Lower lobe of right lung (tissue), 2 donors: ENCODE results near the gene NPAS2. TPM values are rescaled to one million over a fixed set of nuclear protein-coding genes. Genes with fewer than 3 reads are reported as not detected.

Source experiments
- ATAC-seq, 2 donors: fragments of 200-7000 bp; cut with Tn5 transposase; one replicate each; pipeline ENCODE4 v1.9.1; 2020 to 2022; ENCODE audit warnings: mild to moderate bottlenecking in 2 of 2, moderate library complexity in 2 of 2
- DNase-seq: peaks from one replicate; pipeline ENCODE4 v3.0.0-alpha.2; 2020
- H3K27ac ChIP-seq: fragments of 200-600 bp; one replicate; pipeline ENCODE4 v1.8.0; 2022
- H3K27me3 ChIP-seq: fragments of 200-600 bp; one replicate; pipeline ENCODE4 v1.8.0; 2022; ENCODE audit warnings: low read depth
- H3K36me3 ChIP-seq: fragments of 200-600 bp; one replicate; pipeline ENCODE4 v1.8.0; 2022; ENCODE audit warnings: mild to moderate bottlenecking
- H3K4me1 ChIP-seq: fragments of 200-600 bp; one replicate; pipeline ENCODE4 v1.8.0; 2022
- H3K4me3 ChIP-seq: fragments of 200-600 bp; one replicate; pipeline ENCODE4 v1.8.0; 2022; ENCODE audit warnings: mild to moderate bottlenecking
- H3K9me3 ChIP-seq: fragments of 200-600 bp; one replicate; pipeline ENCODE4 v1.8.0; 2022
- CTCF ChIP-seq: fragments of 200-600 bp; IDR thresholded peaks from one replicate; pipeline ENCODE4 v1.8.0; 2022; ENCODE audit warnings: antibody characterized with exemption, mild to moderate bottlenecking
- intact Hi-C: fragments of 100-400 bp; cut with DNase I; formaldehyde crosslinking; loops from one replicate; pipeline ENCODE4 v1.11.0; 2022
- total RNA-seq: library from RNA; stranded (reverse); fragmentation: NEBNext Ultra II Directional; extraction: Animal tissue kit (Norgen Biotek cat#: 25700); gene quantifications from one replicate; pipeline ENCODE4 v1.2.1, GENCODE V29; 2021
- donor health status: DM: no; HTN: yes; CAD: no; lungs with severe emphysema.

The NPAS2 gene
- total RNA-seq, 1 donor from 2014 or later: 10.1 TPM

DNA sequence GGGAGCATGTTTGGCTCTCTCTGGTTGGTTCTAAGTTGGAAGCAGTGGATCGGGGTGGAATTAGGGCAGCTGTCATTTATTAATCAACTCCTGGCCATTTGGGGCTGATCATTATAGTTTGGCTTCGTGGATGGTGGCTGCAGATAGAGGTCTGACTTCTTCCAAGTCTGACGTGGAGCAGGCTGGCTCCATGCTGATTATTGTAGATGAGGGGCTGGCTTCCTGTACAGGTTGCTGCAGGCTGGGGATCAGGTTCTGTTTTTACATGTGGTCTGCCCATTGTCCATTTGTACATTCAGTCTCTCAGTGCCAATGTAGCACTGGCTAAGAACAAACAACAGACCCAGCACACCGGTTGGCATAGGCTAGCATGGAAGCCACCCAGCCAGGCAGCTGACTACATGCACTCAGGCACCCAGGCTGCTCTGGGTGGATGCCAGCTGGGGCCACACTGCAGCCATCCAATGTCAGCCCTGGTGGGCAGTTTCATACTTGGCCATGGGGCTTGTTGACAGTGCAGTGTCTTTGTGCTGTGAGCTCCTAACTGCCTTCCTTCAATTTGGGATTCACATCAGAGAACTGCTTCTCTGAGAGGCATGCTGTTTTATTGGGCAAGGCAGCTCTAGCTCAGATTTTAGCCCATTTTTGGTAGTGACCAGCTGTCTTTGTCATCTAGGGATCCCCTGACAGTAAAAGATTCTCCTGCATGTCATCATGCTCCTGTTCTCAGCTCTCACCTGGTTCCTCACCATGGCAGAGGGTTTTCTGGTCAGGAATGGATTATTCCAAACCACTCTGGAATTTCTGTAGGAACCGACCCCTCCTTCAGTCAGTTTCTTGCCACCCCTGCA is 25.4 kb downstream of the NPAS2 start:
- no peak for DNase-seq
- H3K4me3 ChIP-seq: no peak overlapping the region
- no peaks in the 10 kb centered on the region for H3K36me3 ChIP-seq
- no peaks in the 10 kb centered on the region for H3K4me1 ChIP-seq
- H3K9me3 ChIP-seq: no peaks in the 10 kb centered on the region
- H3K27ac ChIP-seq: no peak overlapping the region
- no peaks in the 10 kb centered on the region for H3K27me3 ChIP-seq
- TF ChIP-seq CTCF: no peak
- no peak for ATAC-seq
- intact Hi-C loops: no loop called here

DNA sequence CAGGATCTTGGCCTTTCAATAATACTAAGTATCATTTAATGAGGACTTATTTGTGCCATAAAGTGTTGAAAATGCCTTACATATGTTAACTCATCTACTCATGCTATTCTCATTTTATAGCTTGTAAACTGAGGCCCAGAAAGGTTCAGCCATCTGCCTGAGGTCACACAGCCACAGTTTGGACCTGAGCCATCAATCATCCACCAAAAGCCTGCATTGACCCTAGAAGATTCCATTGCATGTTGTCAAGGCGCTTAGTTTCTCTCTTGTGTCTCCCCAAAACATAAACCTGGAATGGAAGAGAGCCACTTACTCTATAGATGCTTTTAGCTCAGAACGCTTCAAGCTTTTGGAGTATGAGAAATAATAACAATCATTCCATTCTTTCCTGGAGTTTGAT is 26.8 kb downstream of the NPAS2 start:
- intact Hi-C loops: no loop called here
- no peak overlapping the region for H3K4me3 ChIP-seq
- no peaks in the 10 kb centered on the region for H3K27me3 ChIP-seq
- DNase-seq (no peak), ATAC-seq (no peak)
- no peaks in the 10 kb centered on the region for H3K9me3 ChIP-seq
- H3K36me3 ChIP-seq: no peaks in the 10 kb centered on the region
- H3K27ac ChIP-seq: no peak overlapping the region
- no peaks in the 10 kb centered on the region for H3K4me1 ChIP-seq
- TF ChIP-seq CTCF: no peak

- Histone ChIP-seq H3K4me3 (no peak overlapping the region), H3K9me3 (no peaks in the 10 kb centered on the region), H3K27ac (no peak overlapping the region), H3K36me3 (no peaks in the 10 kb centered on the region), H3K4me1 (no peaks in the 10 kb centered on the region), H3K27me3 (no peaks in the 10 kb centered on the region)
- no peak for ATAC-seq
- no peak for DNase-seq
- TF ChIP-seq CTCF: no peak
- intact Hi-C loops: no loop called here
Observed at GRCh38 chr2:100852447-100852846, 32.5 kb downstream of the NPAS2 start.

GRCh38 chr2:100852999-100853908 is 33.3 kb downstream of the NPAS2 start:
- no peaks in the 10 kb centered on the region for H3K36me3 ChIP-seq
- no peaks in the 10 kb centered on the region for H3K4me1 ChIP-seq
- intact Hi-C loops: no loop called here
- ATAC-seq (no peak), DNase-seq (no peak)
- no peaks in the 10 kb centered on the region for H3K27me3 ChIP-seq
- no peak overlapping the region for H3K27ac ChIP-seq
- no peak overlapping the region for H3K4me3 ChIP-seq
- no peak for TF ChIP-seq CTCF
- no peaks in the 10 kb centered on the region for H3K9me3 ChIP-seq

- DNase-seq (peak; percentile 77), ATAC-seq (peak; percentile 87 to 95)
- H3K4me3 ChIP-seq: no peak overlapping the region
- no peak overlapping the region for H3K27ac ChIP-seq
- TF ChIP-seq CTCF: no peak
- no peaks in the 10 kb centered on the region for H3K9me3 ChIP-seq
- H3K27me3 ChIP-seq: no peaks in the 10 kb centered on the region
- no peaks in the 10 kb centered on the region for H3K36me3 ChIP-seq
- intact Hi-C loops: no loop called here
- H3K4me1 ChIP-seq: no peaks in the 10 kb centered on the region
Observed at GRCh38 chr2:100853909-100854810, 34.2 kb downstream of the NPAS2 start.
